NB4 (cell line): ENCODE data around the gene TRIM25.

Experiments used
- MYC ChIP-seq: IDR thresholded peaks from 2 replicates; pipeline ENCODE4 v1.6.1; 2011; ENCODE audit warnings: low read depth, low read length
- POLR2A ChIP-seq: IDR thresholded peaks from 2 replicates; pipeline ENCODE4 v1.6.1; 2011; ENCODE audit warnings: mild to moderate bottlenecking; ENCODE audit not compliant: insufficient read length; ENCODE audit errors: extremely low read depth
- TF ChIP-seq, protein P1 (sequence below): IDR thresholded peaks from one replicate; pipeline ENCODE4 v1.5.1; 2012; ENCODE audit warnings: low read depth, low read length
- TF ChIP-seq, protein P2 (sequence below): IDR thresholded peaks from 2 replicates; pipeline ENCODE4 v1.6.1; 2011; ENCODE audit warnings: low read depth, low read length

GRCh38 chr17:56910509-56911235 is 3.2 kb downstream of the TRIM25 start:
- TF ChIP-seq, protein P1, sequence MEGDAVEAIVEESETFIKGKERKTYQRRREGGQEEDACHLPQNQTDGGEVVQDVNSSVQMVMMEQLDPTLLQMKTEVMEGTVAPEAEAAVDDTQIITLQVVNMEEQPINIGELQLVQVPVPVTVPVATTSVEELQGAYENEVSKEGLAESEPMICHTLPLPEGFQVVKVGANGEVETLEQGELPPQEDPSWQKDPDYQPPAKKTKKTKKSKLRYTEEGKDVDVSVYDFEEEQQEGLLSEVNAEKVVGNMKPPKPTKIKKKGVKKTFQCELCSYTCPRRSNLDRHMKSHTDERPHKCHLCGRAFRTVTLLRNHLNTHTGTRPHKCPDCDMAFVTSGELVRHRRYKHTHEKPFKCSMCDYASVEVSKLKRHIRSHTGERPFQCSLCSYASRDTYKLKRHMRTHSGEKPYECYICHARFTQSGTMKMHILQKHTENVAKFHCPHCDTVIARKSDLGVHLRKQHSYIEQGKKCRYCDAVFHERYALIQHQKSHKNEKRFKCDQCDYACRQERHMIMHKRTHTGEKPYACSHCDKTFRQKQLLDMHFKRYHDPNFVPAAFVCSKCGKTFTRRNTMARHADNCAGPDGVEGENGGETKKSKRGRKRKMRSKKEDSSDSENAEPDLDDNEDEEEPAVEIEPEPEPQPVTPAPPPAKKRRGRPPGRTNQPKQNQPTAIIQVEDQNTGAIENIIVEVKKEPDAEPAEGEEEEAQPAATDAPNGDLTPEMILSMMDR: no peak
- TF ChIP-seq, protein P2, sequence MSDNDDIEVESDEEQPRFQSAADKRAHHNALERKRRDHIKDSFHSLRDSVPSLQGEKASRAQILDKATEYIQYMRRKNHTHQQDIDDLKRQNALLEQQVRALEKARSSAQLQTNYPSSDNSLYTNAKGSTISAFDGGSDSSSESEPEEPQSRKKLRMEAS: no peak
- TF ChIP-seq POLR2A (no peak), MYC (no peak)
